Measurements from ENCODE around the gene SPAG9.

The SPAG9 gene

DNA sequence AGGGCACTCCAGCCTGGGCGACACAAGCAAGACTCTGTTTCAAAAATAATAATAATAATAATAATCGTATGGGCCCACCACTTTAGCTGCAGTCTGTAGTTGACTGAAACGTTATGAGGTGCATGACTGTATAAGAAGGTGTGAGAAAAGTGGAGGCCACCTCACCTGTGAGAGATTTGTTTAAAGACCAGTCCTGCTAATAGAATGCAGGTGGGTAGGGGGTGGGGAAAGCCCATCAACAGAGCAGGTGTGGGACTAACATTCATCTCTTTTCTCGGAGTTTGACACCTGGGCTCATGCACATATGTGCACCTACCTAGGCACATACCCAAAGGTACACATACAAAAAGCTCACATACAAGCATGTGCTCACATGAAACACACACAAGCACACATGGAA is 186.5 kb downstream of the SPAG9 start:
- DNase-seq, result no peak

DNA sequence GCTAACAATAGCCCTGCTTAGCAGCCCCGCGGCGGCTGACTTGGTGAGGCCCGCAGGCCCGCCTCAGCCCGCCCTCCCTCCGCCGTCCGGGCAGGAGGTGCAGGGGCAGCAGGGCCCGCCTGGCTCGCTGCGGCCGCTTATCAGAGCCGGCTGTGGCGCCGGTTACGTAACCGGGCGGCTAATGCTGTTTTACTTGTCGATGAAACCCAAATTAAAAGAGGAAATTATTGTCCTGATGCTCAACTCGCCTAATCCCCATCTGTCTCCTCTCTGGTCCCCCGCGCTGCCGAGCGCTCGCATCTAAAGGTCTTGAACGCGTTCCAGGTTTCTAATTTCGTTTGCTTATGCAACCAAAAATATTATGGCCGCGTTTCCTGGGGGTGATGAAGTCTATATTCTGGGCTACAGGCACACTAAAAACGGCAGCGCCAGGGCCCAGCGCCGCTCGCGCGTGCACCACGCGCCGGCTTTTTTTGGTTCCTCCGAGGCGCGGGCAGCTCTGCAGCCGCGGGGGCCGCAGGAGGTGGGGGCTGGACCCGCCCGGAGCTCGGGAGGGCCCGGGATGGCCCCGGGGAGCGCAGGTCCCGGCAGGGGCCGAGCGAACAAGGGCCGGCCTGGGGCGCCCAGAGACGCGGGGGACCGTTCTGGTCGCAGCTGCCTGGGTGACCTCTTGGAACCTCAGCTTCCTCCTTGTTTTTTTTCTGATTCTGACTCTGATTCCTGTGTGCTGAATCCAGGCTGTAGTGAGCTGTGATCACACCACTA is 189.3 kb downstream of the SPAG9 start:
- DNase-seq, result peak; percentile 64 to 72

DNA sequence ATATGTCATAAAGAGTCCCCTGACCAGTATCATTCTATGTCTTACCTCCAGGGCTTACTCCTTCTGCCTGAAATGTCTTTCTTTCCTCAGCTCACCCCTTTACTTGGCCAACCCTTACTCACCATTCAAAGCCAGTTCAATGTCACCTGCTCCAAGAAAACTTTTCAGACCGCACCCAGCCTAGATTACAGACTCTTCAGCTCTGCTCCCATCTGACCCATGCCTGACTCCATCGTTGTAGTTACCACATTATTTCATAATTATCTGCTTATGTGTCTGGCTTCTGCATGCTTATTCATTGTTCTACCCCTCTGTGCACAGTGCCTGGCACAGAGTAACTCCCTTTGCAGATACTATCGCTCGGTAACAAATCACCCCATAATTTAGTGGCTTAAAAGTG is 192.0 kb downstream of the SPAG9 start:
- DNase-seq, result no peak

DNA sequence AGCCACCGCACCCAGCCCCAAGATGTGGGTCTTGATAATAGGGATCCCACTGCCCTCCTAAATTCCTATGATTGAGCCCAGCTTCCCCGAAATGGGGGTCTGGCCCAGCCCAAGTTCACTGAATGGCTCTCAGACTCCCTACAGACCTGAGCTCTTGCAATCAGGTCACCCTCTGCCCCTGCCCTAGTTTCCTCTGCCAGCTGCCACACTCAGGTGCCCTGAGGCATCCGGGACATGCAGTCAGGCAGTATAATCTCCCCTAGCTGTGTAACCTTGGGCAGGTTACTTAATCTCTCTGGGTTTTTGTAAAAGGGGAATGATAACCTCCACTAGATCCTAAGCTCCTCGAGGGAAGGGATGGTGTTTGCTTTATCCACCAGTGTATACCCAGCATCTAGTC is 193.4 kb downstream of the SPAG9 start:
- DNase-seq, result no peak

DNA sequence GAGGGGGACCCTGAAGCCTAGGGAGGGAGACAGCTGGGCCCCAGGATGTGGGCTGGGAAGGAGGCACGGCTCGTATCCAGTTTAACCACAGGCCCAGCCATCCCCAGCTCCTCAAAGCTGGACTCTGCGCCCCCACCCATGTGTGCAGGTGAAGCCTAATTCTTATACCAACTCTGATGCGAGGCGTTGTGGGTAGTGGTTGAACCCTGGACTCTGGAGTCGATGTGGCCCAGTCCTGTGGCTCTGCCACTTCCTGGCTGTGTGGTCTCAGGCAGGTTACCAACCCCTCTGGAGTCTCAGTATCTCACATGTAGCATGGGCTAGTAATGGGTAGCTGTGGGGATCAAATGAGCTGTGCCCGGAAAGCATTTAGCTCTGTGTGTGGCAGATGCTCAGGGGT is 194.1 kb downstream of the SPAG9 start:
- DNase-seq, result no peak

DNA sequence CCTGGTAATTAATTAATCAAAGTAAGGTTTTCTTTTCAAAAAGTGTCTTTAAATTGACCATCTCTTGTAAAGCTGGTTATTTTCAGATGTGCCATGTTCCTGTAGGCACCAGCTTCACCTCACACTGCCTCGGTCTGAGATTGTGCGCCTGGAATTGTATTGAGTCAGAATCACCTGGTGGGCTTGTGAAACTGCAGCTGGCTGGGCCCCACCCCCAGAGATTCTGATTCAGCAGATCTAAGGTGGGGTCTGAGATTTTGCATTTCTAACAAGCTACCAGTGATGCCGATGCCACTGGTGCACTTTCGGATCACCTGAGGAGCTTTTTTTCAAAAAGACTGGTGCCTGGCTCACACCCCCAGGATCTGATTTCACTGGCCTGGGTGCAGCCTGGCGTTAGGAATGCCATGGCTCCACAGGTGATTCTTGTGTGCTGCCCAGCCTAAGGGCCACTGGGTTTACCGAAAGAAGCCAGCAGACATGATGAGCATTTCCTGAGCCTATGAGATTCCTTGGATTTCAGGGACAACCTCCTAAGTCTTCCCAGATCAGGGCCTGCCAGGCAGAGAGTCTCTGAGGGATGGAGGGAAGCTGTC is 195.3 kb downstream of the SPAG9 start:
- DNase-seq, result no peak

DNA sequence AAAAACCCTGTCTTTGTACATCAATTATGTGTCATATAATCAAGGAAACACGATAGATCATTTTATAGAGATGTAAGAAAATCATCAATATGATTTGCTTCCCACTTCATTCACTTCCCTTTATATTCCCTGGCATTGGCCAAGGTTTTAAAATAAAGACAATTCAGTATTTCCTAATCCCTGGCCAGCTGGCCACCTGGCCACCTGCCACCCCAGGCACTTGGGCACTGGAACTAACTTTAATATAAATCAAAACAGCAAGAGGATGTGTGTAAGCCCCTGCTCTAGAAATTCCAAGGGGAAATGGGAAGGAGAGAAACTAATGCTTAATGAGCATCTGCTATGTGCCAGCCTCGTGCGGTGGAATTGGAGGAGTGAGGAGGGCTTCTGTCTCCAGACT is 195.9 kb downstream of the SPAG9 start:
- DNase-seq, result no peak

DNA sequence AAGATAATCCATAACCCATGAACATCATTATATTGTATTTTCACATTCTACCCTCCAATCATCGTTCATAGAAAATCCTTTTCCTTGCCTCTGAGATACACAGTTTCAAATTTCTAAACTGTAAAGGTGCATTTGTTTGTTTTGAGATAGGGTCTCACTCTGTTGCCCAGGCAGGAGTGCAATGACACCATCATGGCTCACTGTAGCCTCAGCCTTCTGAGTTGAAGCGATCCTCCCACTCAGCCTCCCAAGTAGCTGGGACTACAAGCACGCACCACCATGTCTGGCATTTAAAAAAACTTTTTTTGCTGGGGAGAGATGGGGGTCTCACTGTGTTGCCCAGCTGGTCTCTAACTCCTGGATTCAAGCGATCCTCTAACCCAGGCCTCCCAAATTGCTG is 196.4 kb downstream of the SPAG9 start:
- DNase-seq, result no peak

DNA sequence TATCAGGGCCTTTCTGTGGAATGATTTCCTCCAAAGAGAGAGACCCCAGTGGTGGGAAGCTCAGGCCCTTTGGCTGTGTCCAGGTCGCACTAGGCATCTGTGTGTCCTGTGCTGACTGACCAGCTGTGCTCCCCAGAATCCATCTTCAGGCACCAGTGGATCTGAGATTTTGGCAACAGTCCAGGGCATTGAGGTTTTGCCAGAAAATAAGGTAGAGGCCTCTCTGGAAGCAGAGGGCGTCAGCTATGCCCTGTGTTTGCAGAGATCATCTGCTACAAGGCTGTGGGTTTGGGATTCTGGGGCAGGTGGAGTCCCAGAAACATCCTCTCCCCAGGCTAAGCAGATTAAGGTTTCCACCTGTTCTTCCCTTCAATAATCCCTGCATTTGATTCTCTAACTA is 197.1 kb downstream of the SPAG9 start:
- DNase-seq, result no peak

DNA sequence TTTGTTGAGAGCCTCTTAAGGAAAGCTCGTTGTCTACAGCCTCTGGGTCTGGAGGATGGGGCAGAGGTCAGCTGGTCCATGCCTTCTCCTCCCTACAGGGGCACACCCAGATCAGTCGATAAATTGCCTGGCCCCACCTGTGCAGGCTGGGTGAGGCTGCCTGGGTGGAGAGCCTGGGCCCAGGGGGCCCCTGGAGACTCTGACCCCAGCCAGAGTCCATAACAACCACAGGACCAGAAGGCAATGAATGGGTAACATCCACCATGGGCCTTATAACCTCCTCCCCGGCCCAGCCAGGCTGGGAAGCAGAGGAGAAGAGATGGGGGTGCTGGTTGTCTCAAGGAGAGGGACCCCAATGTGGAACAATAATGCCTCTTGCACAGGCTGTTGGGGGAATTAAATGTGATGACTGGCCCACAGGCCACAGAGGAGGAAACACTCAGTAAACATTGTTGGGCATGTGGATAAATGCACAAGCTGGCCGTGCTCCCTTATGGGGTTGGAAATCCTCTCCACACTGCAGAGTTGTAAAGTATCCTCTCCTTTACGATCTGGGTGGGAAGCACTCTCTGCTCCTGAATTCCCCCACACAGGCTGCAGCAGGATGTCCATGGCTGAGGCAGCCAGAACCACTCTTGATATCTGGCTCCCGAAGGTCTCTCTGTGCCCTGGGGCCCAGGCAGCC is 197.8 kb downstream of the SPAG9 start:
- DNase-seq, result no peak

DNA sequence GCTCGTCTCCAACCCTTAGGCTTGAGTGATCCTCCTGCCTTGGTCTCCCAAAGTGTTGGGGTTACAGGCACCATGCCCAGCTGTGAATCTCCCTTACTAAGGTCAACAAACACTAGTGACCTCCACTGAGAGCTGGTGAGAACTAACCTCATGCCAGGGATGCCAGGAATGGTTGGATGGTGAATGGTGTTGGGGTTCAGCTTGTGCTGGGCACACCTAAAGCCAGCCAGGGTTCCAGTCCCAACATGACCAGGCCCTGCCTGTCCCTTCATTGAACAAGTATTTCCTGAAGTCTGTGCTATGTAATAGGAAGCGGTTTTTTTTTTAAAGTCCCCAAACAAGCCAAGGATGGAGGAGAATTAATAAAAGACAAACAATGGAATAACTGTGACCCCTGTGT is 198.6 kb downstream of the SPAG9 start:
- no peak for DNase-seq

DNA sequence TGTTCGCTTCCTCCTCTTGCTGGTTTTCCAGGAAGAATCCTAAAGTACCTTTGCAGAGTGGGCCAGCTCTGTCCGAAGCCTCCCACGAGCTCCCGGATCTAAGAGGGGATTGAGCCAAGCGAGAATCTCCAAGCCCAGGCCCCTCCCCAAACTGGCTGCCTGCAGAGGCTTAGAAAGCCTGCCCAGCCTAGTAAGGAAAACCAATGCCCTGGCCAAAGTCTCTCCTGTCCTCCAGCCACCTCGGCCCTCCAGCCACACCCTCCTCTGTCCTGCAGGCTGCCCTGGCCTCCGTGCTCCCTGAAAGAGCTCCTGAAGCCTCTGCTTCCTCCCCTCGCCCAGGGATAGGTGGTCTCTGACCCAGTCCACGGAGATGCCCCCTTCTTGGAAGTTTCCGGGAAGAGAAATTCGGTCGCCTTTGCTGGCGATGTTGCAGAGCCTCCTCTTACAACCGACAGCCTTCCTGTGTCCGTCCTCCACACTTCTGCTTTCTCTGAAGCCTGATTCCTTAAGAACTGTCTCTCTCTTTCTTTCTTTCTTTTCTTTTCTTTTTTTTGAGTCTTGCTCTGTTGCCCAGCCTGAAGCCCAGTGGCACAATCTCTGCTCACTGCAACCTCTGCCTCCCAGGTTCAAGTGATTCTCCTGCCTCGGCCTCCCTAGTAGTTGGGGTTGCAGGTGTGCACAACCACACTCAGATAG is 199.6 kb downstream of the SPAG9 start:
- DNase-seq, result no peak

DNA sequence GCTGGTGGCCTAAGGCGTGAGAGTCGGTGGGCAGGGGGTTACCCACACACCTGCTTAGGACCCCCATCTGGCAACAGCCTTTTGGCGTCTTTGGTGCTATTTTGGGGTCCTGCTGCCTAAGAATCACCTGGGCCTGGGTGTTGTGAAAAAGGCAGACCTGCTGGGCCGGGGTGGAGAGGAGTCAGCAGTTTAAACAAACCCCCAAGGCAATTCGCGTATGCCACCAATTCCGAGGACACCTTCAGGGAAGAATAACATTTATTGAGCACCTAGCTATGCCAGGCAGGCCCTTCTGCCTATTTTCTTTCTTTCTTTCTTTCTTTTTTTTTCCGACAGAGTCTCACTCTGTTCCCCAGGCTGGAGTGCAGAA is 200.6 kb downstream of the SPAG9 start:
- DNase-seq, result no peak

DNA sequence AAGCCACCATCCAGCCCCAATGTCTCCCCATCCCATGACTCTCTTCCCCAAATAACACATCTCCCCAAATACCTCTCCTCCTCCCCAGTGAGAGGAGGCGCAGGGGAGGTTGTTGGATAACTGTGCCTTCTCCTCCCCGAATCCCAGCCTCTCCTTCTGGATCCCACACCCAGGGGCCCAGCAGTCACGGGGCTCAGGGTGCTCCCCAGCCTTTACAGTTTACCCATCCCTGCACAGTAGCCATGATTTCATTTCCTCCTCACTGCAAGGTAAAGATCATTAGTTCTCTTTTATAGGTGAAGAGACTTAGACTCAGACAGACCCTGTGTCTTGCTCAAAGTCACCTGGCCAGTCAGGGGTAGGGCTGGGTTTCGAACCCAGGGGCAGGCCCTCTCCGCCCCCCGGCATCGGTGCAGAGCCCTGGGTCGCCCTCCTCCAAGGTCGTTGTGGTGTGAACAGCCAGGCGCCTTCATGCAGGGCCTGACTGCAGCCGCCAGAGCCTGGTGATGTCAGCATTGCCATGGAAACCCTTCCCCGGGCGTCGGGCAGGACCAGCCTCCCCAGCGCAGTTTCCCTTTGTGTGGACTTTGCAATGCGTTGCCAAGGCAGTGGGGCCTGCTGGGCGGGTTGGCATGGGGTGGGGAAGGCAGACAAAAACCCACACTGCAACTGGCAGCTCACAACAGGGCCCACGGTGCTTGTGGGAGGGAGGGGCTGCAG is 201.2 kb downstream of the SPAG9 start:
- peak; percentile 79 to 81 for DNase-seq

DNA sequence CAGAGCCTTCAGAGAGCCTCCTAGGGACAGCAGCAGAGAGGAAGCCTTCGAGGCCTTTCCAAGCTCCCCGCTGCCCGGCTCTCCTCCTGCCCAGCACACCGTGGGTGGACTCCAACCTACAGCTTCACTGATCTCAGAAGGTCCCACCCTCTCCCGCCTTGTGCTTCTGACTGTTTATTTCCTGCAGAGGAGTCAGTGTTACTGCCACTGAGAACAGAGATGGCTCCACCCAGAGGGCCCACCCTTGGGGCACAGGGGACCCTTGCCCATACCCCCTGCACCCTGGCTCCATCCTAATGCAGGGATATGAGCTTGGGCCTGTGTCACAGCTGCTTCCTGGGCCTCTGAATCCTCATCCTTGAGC is 201.8 kb downstream of the SPAG9 start:
- DNase-seq, result peak; percentile 56 to 60

DNA sequence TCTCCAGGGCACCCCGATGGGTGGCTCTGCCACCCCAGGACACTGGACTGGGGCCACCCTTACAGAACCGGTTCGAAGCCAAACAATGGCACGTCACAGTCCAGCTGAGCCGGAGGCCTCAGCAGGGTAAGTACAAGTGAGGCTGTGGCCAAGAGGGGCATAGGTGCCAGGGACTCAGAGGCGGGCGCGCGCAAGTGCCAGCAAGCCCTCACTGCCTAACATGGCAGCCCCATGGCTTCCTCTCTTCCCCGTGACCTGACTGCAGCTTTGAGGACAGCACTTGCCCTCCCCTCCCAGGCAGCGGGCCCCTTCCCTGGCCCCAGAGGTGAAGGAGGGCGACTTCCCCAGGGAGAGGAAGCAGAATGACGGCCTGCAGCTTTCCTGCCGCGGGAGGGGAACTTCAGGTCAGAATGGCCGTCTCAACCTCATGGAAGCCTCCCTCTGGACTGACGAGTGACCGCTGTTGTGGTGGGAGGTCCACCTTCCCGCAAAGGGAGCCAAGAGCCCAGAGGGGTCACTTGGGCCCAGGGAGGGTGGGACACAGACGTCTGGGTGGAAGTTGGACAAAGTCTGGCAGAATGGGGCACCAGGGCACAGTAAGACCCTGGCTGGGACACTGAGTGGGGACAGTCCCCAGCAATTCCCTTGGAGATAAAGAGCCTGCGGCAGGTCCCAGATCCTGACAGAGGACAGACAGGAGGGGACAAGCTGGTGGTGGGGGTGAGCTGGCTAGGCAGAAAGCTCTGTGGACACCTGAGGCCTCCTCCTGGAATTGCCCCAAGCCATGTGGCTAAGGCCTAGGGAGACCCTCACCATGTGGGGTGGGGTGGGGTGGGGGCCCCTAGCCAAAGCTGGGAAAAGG is 202.4 kb downstream of the SPAG9 start:
- DNase-seq, result no peak

DNA sequence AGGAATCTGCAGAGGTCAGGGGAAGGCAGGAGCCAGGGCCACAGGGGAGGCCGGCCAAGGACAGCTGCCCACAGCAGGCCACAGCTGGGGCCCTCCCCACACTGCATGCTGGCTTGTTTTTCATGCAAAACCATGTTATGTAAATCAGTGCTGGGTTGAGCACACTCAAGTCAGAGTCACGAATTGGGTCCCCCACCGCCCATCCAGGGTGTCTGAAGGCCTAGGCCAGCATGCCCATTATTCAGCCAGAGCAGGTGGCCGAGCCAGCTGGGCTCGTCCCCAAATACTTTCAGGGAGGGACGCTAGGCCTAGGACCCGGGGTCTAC is 203.3 kb downstream of the SPAG9 start:
- no peak for DNase-seq

DNA sequence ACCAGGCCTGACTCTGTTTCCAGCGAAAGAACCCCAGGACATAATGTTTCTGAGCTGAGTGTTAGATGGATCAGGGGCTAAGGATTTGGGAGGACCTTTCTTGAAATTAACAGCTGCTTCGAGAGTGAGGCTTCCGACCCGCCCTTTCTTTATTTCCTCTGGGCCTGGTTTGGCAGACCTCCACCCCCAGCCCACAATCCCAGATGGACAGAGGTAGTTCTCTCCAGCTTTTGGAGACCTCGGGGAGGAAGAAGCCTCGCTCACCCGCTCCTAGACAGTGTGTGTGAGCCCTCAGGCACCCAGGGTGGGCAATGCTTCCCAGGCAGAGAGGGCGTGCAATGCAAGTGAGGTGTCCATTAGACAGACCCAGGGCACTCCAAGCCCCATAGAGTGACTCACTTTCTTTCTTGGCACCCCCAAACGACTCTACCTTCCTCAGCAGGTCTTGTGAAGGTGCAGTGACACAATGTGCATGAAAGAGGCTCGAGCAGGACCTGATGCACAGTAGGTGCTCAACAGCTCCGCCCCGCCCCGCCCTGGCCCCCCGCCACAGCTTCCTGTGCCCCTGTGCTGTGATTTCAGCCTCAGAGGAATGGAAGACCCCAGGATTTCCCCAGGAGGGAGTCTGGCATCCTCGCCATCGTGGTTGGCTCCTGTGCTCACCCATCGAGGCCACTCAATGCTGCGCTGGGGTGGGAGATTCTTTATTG is 203.8 kb downstream of the SPAG9 start:
- DNase-seq, result no peak

DNA sequence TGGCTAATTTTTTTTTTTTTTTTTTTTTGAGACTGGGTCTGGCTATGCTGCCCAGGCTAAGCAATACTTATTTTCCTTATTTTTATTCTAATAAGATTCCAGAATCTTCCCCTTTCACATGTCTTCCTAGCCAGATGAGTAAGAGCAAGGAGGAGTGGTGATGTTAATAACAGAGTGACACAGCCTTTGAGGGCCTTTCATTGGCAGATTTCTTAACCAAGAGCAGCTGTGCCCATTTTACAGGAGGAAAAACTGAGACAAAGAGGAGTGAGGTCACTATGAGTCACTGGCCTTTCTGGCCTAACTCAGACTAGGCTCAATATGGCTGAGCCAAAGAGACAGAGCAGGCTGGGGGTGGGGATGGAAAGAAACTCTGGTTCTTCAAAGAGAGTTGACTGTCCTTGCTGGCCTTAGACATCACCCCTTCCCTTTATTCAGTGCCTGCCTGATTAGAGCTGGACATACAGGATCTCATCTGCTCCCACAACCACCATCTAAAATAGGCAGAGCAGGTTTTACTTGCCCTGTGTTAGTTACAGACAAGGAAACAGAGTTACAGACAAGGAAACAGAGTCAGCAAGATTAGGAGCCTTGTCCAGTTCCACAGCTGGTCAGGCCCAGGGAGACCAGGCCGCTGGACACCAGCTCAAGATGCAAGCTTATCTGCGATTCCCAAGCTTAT is 204.5 kb downstream of the SPAG9 start:
- DNase-seq, result peak in 1 of 2 experiments; percentile 41

DNA sequence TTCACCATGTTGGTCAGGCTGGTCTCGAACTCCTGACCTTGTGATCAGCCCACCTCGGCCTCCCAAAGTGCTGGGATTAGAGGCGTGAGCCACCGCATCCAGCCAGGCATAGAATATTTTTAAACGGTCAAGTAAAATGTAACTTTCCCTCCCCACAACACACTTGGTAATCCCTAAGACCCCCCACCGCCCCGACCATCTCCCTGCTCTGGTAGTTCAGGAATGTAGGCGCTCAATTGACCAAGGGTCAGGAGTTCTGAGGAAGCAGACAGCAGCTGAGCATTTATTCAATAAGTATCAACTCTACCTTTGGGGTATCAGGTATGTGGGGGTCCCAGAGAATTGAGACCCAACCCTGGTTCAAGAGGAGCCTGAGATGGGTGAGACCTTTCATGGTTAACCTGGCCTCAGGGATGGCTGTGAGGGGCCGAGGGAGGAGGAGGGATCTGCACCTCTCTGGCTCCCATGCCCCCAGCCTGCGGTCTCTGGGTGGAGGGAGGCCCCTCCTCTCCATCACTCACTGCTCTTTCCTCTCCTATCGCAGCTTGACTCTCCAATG is 206.1 kb downstream of the SPAG9 start:
- no peak for DNase-seq

DNA sequence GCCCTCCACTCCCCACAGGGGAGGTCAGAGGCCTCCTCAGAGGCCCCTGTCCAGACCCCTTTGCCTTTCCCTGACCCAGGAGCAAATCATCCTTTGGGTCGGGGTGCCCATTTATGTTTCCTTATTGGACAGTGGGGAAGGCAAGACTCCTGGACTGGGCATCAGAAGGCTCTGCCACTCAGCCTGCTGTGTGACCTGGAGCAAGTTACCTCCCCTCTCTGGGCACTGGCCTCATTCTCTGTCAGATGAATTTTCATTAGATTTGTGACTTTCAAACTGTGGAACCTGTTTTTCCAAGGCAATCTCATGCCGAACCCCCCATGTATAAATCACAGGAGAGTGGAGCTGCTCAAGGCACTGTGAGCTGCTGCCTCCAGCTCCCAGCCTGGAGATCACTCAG is 207.5 kb downstream of the SPAG9 start:
- DNase-seq, result no peak

All from activated T-cell treated with anti-CD3 and anti-CD28 coated beads, Interleukin-2, amount 50 U/mL, for 48 hours (primary cell).